ENCODE results near the gene MEP1A.

- TF ChIP-seq CTCF (IDR thresholded peaks at IDR 0.05; ENCODE audit: extremely low read depth in 1 of 2, insufficient read depth in 1 of 2, low read depth in 1 of 2, low read length in 2 of 2) (no peak), POLR2AphosphoS5 (IDR thresholded peaks at IDR 0.05; ENCODE audit: insufficient read depth, low read depth, low read length) (no peak), POLR2A (IDR thresholded peaks at IDR 0.05; ENCODE audit: low read depth, low read length) (no peak), EZH2 (IDR thresholded peaks at IDR 0.05; ENCODE audit: borderline replicate concordance, low read depth, low read length, severe bottlenecking) (no peak), JUN (IDR thresholded peaks at IDR 0.05; ENCODE audit: borderline replicate concordance, insufficient read depth, insufficient read length, low read depth) (no peak)
Observed at GRCh38 chr6:46764961-46765360, 28.2 kb upstream of the MEP1A start.

Measured in endothelial cell of umbilical vein (primary cell).